Endothelial cell (in vitro differentiated cells): Measurements from ENCODE around the gene MBOAT7. TPM values are rescaled to one million over a fixed set of nuclear protein-coding genes. Genes with fewer than 3 reads are reported as not detected.
"Not testable (repeated sequence)": the region's sequence is repeated elsewhere in the genome, so short reads cannot be mapped to it uniquely, and the experiment has no call there.

Experiments
- DNase-seq: peaks from one replicate; pipeline ENCODE4 v3.0.0; 2021; ENCODE audit warnings: low spot score
- H3K27ac Mint-ChIP-seq: one replicate; pipeline ENCODE4 v1.8.0; 2021; ENCODE audit warnings: mixed read lengths, inconsistent platforms; ENCODE audit not compliant: unreplicated experiment
- H3K27me3 Mint-ChIP-seq: one replicate; pipeline ENCODE4 v1.8.0; 2021; ENCODE audit warnings: mild to moderate bottlenecking, moderate library complexity, mixed read lengths, inconsistent platforms; ENCODE audit not compliant: unreplicated experiment
- H3K36me3 Mint-ChIP-seq: one replicate; pipeline ENCODE4 v1.8.0; 2021; ENCODE audit warnings: mild to moderate bottlenecking, low read depth, mixed read lengths, inconsistent platforms; ENCODE audit not compliant: unreplicated experiment
- H3K4me1 Mint-ChIP-seq: one replicate; pipeline ENCODE4 v1.8.0; 2021; ENCODE audit warnings: mild to moderate bottlenecking, mixed read lengths, inconsistent platforms; ENCODE audit not compliant: unreplicated experiment
- H3K4me3 Mint-ChIP-seq: one replicate; pipeline ENCODE4 v1.8.0; 2021; ENCODE audit warnings: mild to moderate bottlenecking, mixed read lengths, inconsistent platforms; ENCODE audit not compliant: unreplicated experiment
- H3K9me3 Mint-ChIP-seq: one replicate; pipeline ENCODE4 v1.8.0; 2021; ENCODE audit warnings: mixed read lengths, inconsistent platforms; ENCODE audit not compliant: unreplicated experiment
- CTCF ChIP-seq: fragments of 200-600 bp; sonication (generic); IDR thresholded peaks from one replicate; pipeline ENCODE4 v1.5.0; 2021; ENCODE audit warnings: antibody characterized with exemption; ENCODE audit not compliant: unreplicated experiment
- total RNA-seq: library from RNA; stranded (reverse); fragmentation: NEBNext Ultra II Directional; extraction: Animal tissue kit (Norgen Biotek cat#: 25700); gene quantifications from one replicate; pipeline ENCODE4 v1.2.1, GENCODE V29; 2021; ENCODE audit not compliant: unreplicated experiment

MBOAT7 gene
- total RNA-seq, 1 donor from 2014 or later: 203 TPM

- no peak overlapping the region for H3K4me3 Mint-ChIP-seq
- TF ChIP-seq CTCF: no peak
- peaks cover 28% of the 10 kb centered on the region for H3K36me3 Mint-ChIP-seq
- no peaks in the 10 kb centered on the region for H3K9me3 Mint-ChIP-seq
- H3K4me1 Mint-ChIP-seq: peaks cover 18% of the 10 kb centered on the region
- H3K27ac Mint-ChIP-seq: no peak overlapping the region
- DNase-seq: no peak
- H3K27me3 Mint-ChIP-seq: peaks cover 15% of the 10 kb centered on the region
Observed at GRCh38 chr19:54197121-54197520, 7.7 kb upstream of the MBOAT7 start.

- Mint-ChIP-seq H3K27ac (no peak overlapping the region), H3K36me3 (peaks cover 27% of the 10 kb centered on the region), H3K4me1 (peaks cover 18% of the 10 kb centered on the region), H3K4me3 (no peak overlapping the region), H3K9me3 (no peaks in the 10 kb centered on the region), H3K27me3 (peaks cover 15% of the 10 kb centered on the region)
- DNase-seq: no peak
- TF ChIP-seq CTCF: no peak
Observed at GRCh38 chr19:54196536-54196935, 7.2 kb upstream of the MBOAT7 start.

GRCh38 chr19:54194463-54194862, 5.1 kb upstream of the MBOAT7 start:
- H3K27ac Mint-ChIP-seq, DNase-seq: not testable (repeated sequence)

GRCh38 chr19:54193011-54193410, 3.6 kb upstream of the MBOAT7 start:
- Mint-ChIP-seq H3K4me1 (peaks cover 19% of the 10 kb centered on the region), H3K36me3 (peaks cover 29% of the 10 kb centered on the region), H3K27ac (no peak overlapping the region), H3K9me3 (no peaks in the 10 kb centered on the region), H3K4me3 (no peak overlapping the region), H3K27me3 (peaks cover 19% of the 10 kb centered on the region)
- DNase-seq: no peak
- no peak for TF ChIP-seq CTCF

More at GRCh38 chr19:54194463-54194862, 5.1 kb upstream of the MBOAT7 start:
- H3K4me3 Mint-ChIP-seq, H3K9me3 Mint-ChIP-seq: not testable (repeated sequence)
- H3K4me1 Mint-ChIP-seq: peaks cover 14% of the 10 kb centered on the region
- H3K27me3 Mint-ChIP-seq: peaks cover 20% of the 10 kb centered on the region
- H3K36me3 Mint-ChIP-seq: peaks cover 29% of the 10 kb centered on the region

- peaks cover 29% of the 10 kb centered on the region for H3K36me3 Mint-ChIP-seq
Observed at GRCh38 chr19:54191811-54192453, 2.6 kb upstream of the MBOAT7 start.

More at GRCh38 chr19:54191811-54192453, 2.6 kb upstream of the MBOAT7 start:
- H3K27ac Mint-ChIP-seq: peak overlapping the region; percentile 48
- no peak for TF ChIP-seq CTCF
- no peaks in the 10 kb centered on the region for H3K9me3 Mint-ChIP-seq
- peaks cover 29% of the 10 kb centered on the region for H3K4me1 Mint-ChIP-seq
- H3K4me3 Mint-ChIP-seq: peak overlapping the region; percentile 91
- peaks cover 22% of the 10 kb centered on the region for H3K27me3 Mint-ChIP-seq
- no peak for DNase-seq
